Erythroblast (primary cell): ENCODE measurements around the gene QRICH2.
"Not testable (repeated sequence)": the region's sequence is repeated elsewhere in the genome, so short reads cannot be mapped to it uniquely, and the experiment has no call there.

Experiments
- DNase-seq, 2 experiments: peaks; one replicate each; lab custom pipeline; 2025; lab: John Stamatoyannopoulos, UW
- GATA1 ChIP-seq: IDR thresholded peaks from 2 replicates; pipeline ENCODE4 v1.6.1; 2011; ENCODE audit warnings: low read depth, mild to moderate bottlenecking, control low read depth, low read length, moderate library complexity
- POLR2A ChIP-seq: IDR thresholded peaks from 2 replicates; pipeline ENCODE4 v1.6.1; 2011; ENCODE audit warnings: mild to moderate bottlenecking, low read length

QRICH2 gene

GRCh38 chr17:76312735-76313134 lies 4.7 kb upstream of the QRICH2 start:
- no peak for DNase-seq
- TF ChIP-seq POLR2A: no peak
- no peak for TF ChIP-seq GATA1

GRCh38 chr17:76309461-76309860 lies 1.4 kb upstream of the QRICH2 start:
- DNase-seq: no peak
- no peak for TF ChIP-seq POLR2A
- no peak for TF ChIP-seq GATA1

- no peak for TF ChIP-seq GATA1
- no peak for TF ChIP-seq POLR2A
- DNase-seq: no peak
These were observed 644 bp downstream of the QRICH2 start for GRCh38 chr17:76307299-76307965.

- not testable (repeated sequence) for DNase-seq
These were observed 3.0 kb downstream of the QRICH2 start for GRCh38 chr17:76305135-76305454.

GRCh38 chr17:76304226-76305134 lies 3.6 kb downstream of the QRICH2 start:
- no peak for DNase-seq
- TF ChIP-seq GATA1 (no peak), POLR2A (no peak)

- TF ChIP-seq GATA1 (no peak), POLR2A (no peak)
- DNase-seq: no peak
These were observed 10.6 kb downstream of the QRICH2 start for GRCh38 chr17:76297436-76297835.

- no peak for DNase-seq
- TF ChIP-seq POLR2A (no peak), GATA1 (no peak)
These were observed 11.2 kb downstream of the QRICH2 start for GRCh38 chr17:76296889-76297288.

- DNase-seq: no peak
- no peak for TF ChIP-seq GATA1
- TF ChIP-seq POLR2A: no peak
These were observed 11.9 kb downstream of the QRICH2 start for GRCh38 chr17:76296186-76296585.

- TF ChIP-seq POLR2A: no peak
- TF ChIP-seq GATA1: no peak
- DNase-seq: no peak
These were observed 15.0 kb downstream of the QRICH2 start for GRCh38 chr17:76293106-76293505.

- TF ChIP-seq POLR2A: no peak
- no peak for TF ChIP-seq GATA1
- no peak for DNase-seq
These were observed 15.5 kb downstream of the QRICH2 start for GRCh38 chr17:76292567-76292966.

GRCh38 chr17:76281573-76282371 lies 26.3 kb downstream of the QRICH2 start:
- TF ChIP-seq GATA1: no peak
- no peak for TF ChIP-seq POLR2A
- DNase-seq: no peak

GRCh38 chr17:76280650-76281049 lies 27.4 kb downstream of the QRICH2 start:
- TF ChIP-seq GATA1: no peak
- no peak for TF ChIP-seq POLR2A
- no peak for DNase-seq

- no peak for DNase-seq
- TF ChIP-seq GATA1 (no peak), POLR2A (no peak)
These were observed 28.3 kb downstream of the QRICH2 start for GRCh38 chr17:76279742-76280287.
